Measurements from ENCODE around the gene PCNT.

DNA sequence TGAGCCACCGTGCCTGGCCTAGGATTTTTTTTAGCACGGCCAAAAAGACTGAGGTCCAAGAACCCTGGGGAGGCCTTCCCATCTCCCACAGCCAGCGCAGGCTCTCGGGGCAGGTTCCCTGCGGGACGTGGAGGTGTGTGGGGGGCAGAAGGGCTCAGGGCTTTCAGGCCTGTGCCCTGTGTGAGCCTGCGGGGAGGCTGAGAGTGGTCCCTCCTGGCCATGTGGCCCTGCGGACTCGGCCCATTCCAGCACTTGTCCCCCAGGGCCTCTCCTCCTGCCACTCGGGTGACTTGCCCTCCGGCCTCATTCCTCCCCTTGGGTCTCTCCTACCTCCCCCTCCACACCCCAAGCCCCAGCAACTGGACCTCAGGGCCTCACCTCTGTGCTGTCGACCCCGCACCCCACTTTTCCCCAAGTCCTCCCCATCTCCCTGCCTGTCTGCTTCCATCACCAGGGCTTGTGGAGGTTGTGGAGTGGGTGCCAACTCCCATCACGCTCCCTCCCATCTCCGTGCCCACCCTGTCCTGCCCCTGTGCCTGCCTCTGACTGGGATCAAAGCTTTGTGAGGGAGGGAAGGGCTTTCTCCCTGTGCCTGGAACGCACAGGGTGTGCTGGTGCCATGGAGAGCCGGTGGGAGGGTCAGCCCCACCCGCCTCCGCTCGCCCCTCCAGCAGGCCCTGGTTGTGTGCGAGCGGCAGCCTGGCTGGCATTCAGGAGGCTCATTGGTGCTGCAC, 102.5 kb downstream of the PCNT start:
- TF ChIP-seq, protein P1, sequence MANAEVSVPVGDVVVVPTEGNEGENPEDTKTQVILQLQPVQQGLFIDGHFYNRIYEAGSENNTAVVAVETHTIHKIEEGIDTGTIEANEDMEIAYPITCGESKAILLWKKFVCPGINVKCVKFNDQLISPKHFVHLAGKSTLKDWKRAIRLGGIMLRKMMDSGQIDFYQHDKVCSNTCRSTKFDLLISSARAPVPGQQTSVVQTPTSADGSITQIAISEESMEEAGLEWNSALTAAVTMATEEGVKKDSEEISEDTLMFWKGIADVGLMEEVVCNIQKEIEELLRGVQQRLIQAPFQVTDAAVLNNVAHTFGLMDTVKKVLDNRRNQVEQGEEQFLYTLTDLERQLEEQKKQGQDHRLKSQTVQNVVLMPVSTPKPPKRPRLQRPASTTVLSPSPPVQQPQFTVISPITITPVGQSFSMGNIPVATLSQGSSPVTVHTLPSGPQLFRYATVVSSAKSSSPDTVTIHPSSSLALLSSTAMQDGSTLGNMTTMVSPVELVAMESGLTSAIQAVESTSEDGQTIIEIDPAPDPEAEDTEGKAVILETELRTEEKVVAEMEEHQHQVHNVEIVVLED (CRISPR knock-in tag; IDR thresholded peaks at IDR 0.05): no peak
- TF ChIP-seq, protein P2, sequence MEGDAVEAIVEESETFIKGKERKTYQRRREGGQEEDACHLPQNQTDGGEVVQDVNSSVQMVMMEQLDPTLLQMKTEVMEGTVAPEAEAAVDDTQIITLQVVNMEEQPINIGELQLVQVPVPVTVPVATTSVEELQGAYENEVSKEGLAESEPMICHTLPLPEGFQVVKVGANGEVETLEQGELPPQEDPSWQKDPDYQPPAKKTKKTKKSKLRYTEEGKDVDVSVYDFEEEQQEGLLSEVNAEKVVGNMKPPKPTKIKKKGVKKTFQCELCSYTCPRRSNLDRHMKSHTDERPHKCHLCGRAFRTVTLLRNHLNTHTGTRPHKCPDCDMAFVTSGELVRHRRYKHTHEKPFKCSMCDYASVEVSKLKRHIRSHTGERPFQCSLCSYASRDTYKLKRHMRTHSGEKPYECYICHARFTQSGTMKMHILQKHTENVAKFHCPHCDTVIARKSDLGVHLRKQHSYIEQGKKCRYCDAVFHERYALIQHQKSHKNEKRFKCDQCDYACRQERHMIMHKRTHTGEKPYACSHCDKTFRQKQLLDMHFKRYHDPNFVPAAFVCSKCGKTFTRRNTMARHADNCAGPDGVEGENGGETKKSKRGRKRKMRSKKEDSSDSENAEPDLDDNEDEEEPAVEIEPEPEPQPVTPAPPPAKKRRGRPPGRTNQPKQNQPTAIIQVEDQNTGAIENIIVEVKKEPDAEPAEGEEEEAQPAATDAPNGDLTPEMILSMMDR (IDR thresholded peaks at IDR 0.05 in 2 of 3, conservative IDR thresholded peaks at IDR 0.05 in 1 of 3; ENCODE audit: insufficient read depth in 2 of 3, low read depth in 1 of 3, low read length in 3 of 3): no peak
- TF ChIP-seq ZNF174 (CRISPR knock-in tag; IDR thresholded peaks at IDR 0.05): no peak
- TF ChIP-seq MAFF (IDR thresholded peaks at IDR 0.05; ENCODE audit: low read length): no peak
- no peak for TF ChIP-seq ZNF280B (CRISPR knock-in tag; IDR thresholded peaks at IDR 0.05)
- no peak for TF ChIP-seq EZH2 (IDR thresholded peaks at IDR 0.05; ENCODE audit: borderline replicate concordance, low read depth, low read length)
- no peak for TF ChIP-seq NCOA4 (IDR thresholded peaks at IDR 0.05; ENCODE audit: partially characterized antibody)
- TF ChIP-seq HCFC1 (IDR thresholded peaks at IDR 0.05; ENCODE audit: low read depth, low read length): no peak
